ENCODE data around the gene OR51V1. TPM values are rescaled to one million over a fixed set of nuclear protein-coding genes. Genes with fewer than 3 reads are reported as not detected.

The OR51V1 gene
- total and polyA plus RNA-seq, 2 of the 4 experiments (the other 2 are of a cell fraction): not detected

DNA sequence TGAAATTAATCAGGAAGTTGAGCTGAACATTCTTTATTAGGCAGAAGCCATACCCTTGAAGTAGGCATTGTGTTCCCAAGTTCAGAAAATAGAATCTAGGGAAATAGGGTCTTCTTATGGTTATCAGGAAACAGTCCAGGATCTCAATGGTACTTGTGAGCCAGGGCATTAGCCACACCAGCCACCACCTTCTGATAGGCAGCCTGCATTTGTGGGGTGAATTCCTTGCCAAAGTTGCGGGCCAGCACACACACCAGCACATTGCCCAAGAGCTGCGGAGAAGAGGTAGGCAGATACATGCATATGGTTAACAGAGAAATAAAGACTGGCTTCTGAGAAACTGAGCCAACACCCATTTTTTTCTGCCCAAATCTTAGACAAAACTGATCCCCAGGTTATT, 32.3 kb upstream of the OR51V1 start:
- H3K9me3 ChIP-seq (ENCODE audit: control insufficient read depth, insufficient read depth, low read length): no peaks in the 10 kb centered on the region
- POLR2A ChIA-PET (ENCODE audit: unreplicated experiment): no interaction called here
- H3K36me3 ChIP-seq (ENCODE audit: control insufficient read depth, insufficient read depth, low read length): no peaks in the 10 kb centered on the region
- H2AK9ac ChIP-seq (replicated peaks; ENCODE audit: low read depth, low read length, poor library complexity): no peak overlapping the region
- H3K9ac ChIP-seq (ENCODE audit: low read depth, low read length): no peak overlapping the region
- TF ChIP-seq POLR2A (IDR thresholded peaks at IDR 0.05; ENCODE audit: low read depth, low read length): no peak
- no peak for TF ChIP-seq SMC3 (IDR thresholded peaks at IDR 0.05; ENCODE audit: low read depth, low read length)
- TF ChIP-seq, protein P1, sequence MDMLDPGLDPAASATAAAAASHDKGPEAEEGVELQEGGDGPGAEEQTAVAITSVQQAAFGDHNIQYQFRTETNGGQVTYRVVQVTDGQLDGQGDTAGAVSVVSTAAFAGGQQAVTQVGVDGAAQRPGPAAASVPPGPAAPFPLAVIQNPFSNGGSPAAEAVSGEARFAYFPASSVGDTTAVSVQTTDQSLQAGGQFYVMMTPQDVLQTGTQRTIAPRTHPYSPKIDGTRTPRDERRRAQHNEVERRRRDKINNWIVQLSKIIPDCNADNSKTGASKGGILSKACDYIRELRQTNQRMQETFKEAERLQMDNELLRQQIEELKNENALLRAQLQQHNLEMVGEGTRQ (IDR thresholded peaks at IDR 0.05; ENCODE audit: low read depth, low read length): no peak
- no peak for TF ChIP-seq BHLHE40 (IDR thresholded peaks at IDR 0.05; ENCODE audit: low read depth, low read length)
- no peak for TF ChIP-seq CEBPB (IDR thresholded peaks at IDR 0.05; ENCODE audit: low read depth, low read length)
- no peak overlapping the region for H2BK20ac ChIP-seq (ENCODE audit: low read depth, low read length)
- no peak overlapping the region; the same call in 2 of the 3 replicates for H2BK15ac ChIP-seq (ENCODE audit: low read depth, low read length)
- H3K79me1 ChIP-seq (ENCODE audit: low read depth in 1 of 2, low read length in 2 of 2): no peaks in the 10 kb centered on the region
- in situ Hi-C loops (cut with MboI; ENCODE audit: low sequenced_read_pairs) (no loop called here), dilution Hi-C loops (cut with HindIII; ENCODE audit: low sequenced_read_pairs, unreplicated experiment) (no loop called here), intact Hi-C loops (cut with micrococcal nuclease) (no loop called here)
- peak overlapping the region; percentile 16; the same call in 1 of the 2 replicates for H3K4me3 ChIP-seq (ENCODE audit: insufficient read depth, low read depth, low read length)
- WGBS, 2 experiments (ENCODE audit: extremely low coverage in 2 of 2, insufficient read length in 1 of 2): no CpG with 5 or more reads among the region's 2 CpGs
- no peak overlapping the region for H3K4me2 ChIP-seq (ENCODE audit: low read depth, low read length)
- BruUV-seq (replicated peaks): no TSS peak
- no peak overlapping the region for H3K14ac ChIP-seq (replicated peaks; ENCODE audit: low read depth, low read length)
- no peak overlapping the region for H4K91ac ChIP-seq (ENCODE audit: insufficient read depth, low read depth, low read length)
- no peak overlapping the region for H3K4ac ChIP-seq (ENCODE audit: low read depth, low read length)
- H3K4me1 ChIP-seq (ENCODE audit: control insufficient read depth, insufficient read depth, low read length): peaks cover 3% of the 10 kb centered on the region
- H2BK120ac ChIP-seq (ENCODE audit: low read depth, low read length): peak overlapping the region; percentile 40; the same call in 1 of the 2 replicates
- H3K27me3 ChIP-seq (ENCODE audit: control insufficient read depth, insufficient read depth, low read length): no peaks in the 10 kb centered on the region
- no peak for ATAC-seq (ENCODE audit: low read depth)
- H3K9me1 ChIP-seq (ENCODE audit: insufficient read depth, low read length): peaks cover 6% of the 10 kb centered on the region; the same call in 1 of the 2 replicates
- 0 out of 2 replicates have a peak overlapping the region, but pooled peaks have one; percentile 23 for H4K5ac ChIP-seq (ENCODE audit: low read depth, low read length)
- H2AFZ ChIP-seq (replicated peaks; ENCODE audit: low read length, poor library complexity): no peak overlapping the region
- no peak overlapping the region for H3K18ac ChIP-seq (ENCODE audit: low read depth, low read length)
- no peak overlapping the region for H3K56ac ChIP-seq (ENCODE audit: extremely low read depth, insufficient read depth, low read length)
- H2BK5ac ChIP-seq (ENCODE audit: low read depth, low read length, poor library complexity, severe bottlenecking): no peak overlapping the region
- H4K20me1 ChIP-seq (ENCODE audit: insufficient read depth, low read length): no peaks in the 10 kb centered on the region
- H3K27ac ChIP-seq (ENCODE audit: insufficient read depth, low read length): no peak overlapping the region
- no peak overlapping the region for H4K8ac ChIP-seq (ENCODE audit: low read depth in 2 of 2, low read length in 2 of 2)
- CTCF ChIA-PET: no interaction called here
- H2AK5ac ChIP-seq (ENCODE audit: low read depth, low read length): peak overlapping the region; percentile 59; the same call in 1 of the 2 replicates
- no peak overlapping the region for H3K23ac ChIP-seq (ENCODE audit: low read depth, low read length)
- no peak for DNase-seq

Measured in IMR-90 (cell line).